ENCODE data around the gene CELF1.

Gene CELF1

GRCh38 chr11:47449541-47449940 lies 103.4 kb downstream of the CELF1 start:
- no peak for TF ChIP-seq CTCF (IDR thresholded peaks at IDR 0.05)

GRCh38 chr11:47448566-47449427 lies 104.1 kb downstream of the CELF1 start, which contains the start of gene RAPSN:
Gene RAPSN, minus strand, starts transcription at chr11:47449136. Its CDS starts 172 bp downstream, at chr11:47448964.
- TF ChIP-seq CTCF (IDR thresholded peaks at IDR 0.05) = no peak

- TF ChIP-seq CTCF (IDR thresholded peaks at IDR 0.05) = no peak
These were observed 105.0 kb downstream of the CELF1 start for GRCh38 chr11:47447906-47448305.

- TF ChIP-seq CTCF (IDR thresholded peaks at IDR 0.05) = no peak
These were observed 106.1 kb downstream of the CELF1 start for GRCh38 chr11:47446833-47447232.

- TF ChIP-seq CTCF (IDR thresholded peaks at IDR 0.05) = no peak
These were observed 107.1 kb downstream of the CELF1 start for GRCh38 chr11:47445840-47446239.

GRCh38 chr11:47443817-47444216 lies 109.1 kb downstream of the CELF1 start:
- no peak for TF ChIP-seq CTCF (IDR thresholded peaks at IDR 0.05)

- no peak for TF ChIP-seq CTCF (IDR thresholded peaks at IDR 0.05)
These were observed 109.8 kb downstream of the CELF1 start for GRCh38 chr11:47443028-47443700.

Measured in LNCAP (cell line).